ENCODE measurements around the gene SETD2.

DNA sequence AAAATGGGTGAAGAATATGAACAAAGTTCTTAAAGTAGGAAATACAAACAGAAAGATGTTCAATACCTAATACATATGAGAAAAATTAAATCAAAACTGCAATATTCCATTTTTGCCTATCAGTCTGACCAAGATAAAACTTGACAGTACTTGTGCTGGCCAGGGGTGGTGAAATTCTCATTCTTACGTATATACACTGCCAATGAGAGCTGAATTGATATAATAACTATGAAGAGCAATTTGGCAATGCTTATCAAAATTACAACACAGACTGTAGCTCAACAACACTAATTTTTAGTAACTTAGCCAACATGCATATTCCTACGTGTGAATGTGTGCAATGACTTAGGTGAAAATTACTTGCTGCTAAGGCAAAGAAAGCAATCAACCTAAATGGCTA is 90.2 kb downstream of the SETD2 start:
- TF ChIP-seq, protein P1, sequence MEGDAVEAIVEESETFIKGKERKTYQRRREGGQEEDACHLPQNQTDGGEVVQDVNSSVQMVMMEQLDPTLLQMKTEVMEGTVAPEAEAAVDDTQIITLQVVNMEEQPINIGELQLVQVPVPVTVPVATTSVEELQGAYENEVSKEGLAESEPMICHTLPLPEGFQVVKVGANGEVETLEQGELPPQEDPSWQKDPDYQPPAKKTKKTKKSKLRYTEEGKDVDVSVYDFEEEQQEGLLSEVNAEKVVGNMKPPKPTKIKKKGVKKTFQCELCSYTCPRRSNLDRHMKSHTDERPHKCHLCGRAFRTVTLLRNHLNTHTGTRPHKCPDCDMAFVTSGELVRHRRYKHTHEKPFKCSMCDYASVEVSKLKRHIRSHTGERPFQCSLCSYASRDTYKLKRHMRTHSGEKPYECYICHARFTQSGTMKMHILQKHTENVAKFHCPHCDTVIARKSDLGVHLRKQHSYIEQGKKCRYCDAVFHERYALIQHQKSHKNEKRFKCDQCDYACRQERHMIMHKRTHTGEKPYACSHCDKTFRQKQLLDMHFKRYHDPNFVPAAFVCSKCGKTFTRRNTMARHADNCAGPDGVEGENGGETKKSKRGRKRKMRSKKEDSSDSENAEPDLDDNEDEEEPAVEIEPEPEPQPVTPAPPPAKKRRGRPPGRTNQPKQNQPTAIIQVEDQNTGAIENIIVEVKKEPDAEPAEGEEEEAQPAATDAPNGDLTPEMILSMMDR (IDR thresholded peaks at IDR 0.05), result no peak
- no peak for TF ChIP-seq POLR2A (IDR thresholded peaks at IDR 0.05)

All from right lobe of liver (tissue), 4 donors.